Heart left ventricle (tissue), 16 donors: ENCODE measurements around the gene CNIH3. TPM values are rescaled to one million over a fixed set of nuclear protein-coding genes. Genes with fewer than 3 reads are reported as not detected.
"Not testable (repeated sequence)": the region's sequence is repeated elsewhere in the genome, so short reads cannot be mapped to it uniquely, and the experiment has no call there.

Experiments
- ATAC-seq, 4 donors: fragments of 200-7000 bp; cut with Tn5 transposase; one replicate each; pipeline ENCODE4 v1.9.1; 2020 to 2022; ENCODE audit warnings: moderate library complexity in 4 of 4, mild to moderate bottlenecking in 3 of 4, moderate number of reproducible peaks in 1 of 4
- DNase-seq, 5 donors: peaks; one replicate each; pipeline ENCODE4 v3.0.0-alpha.2; 2020
- H3K27ac ChIP-seq, 12 donors: fragments of 200-600 bp; sonication (generic) in 4 of 12; one replicate each; pipeline versions ENCODE4 v1.5.0 to v1.8.0; 2016 to 2022; ENCODE audit warnings: mild to moderate bottlenecking in 2 of 12
- H3K27me3 ChIP-seq, 9 donors: fragments of 200-600 bp; sonication (generic) in 2 of 9; one replicate each; pipeline versions ENCODE4 v1.5.1 to v1.8.0; 2016 to 2022; ENCODE audit warnings: mild to moderate bottlenecking in 3 of 9
- H3K36me3 ChIP-seq, 9 donors: fragments of 200-600 bp; sonication (generic) in 2 of 9; one replicate each; pipeline versions ENCODE4 v1.5.0 to v1.8.0; 2018 to 2022; ENCODE audit warnings: mild to moderate bottlenecking in 2 of 9
- H3K4me1 ChIP-seq, 12 donors: fragments of 200-600 bp; sonication (generic) in 4 of 12; one replicate each; pipeline versions ENCODE4 v1.5.0 to v1.8.0; 2016 to 2022; ENCODE audit warnings: mild to moderate bottlenecking in 3 of 12
- H3K4me3 ChIP-seq, 12 donors: fragments of 200-600 bp; sonication (generic) in 4 of 12; one replicate each; pipeline versions ENCODE4 v1.5.0 to v1.8.0; 2017 to 2022; ENCODE audit warnings: mild to moderate bottlenecking in 9 of 12, moderate library complexity in 4 of 12
- H3K9me3 ChIP-seq, 12 donors: fragments of 200-600 bp; sonication (generic) in 4 of 12; one replicate each; pipeline versions ENCODE4 v1.5.0 to v1.8.0; 2016 to 2022; ENCODE audit warnings: mild to moderate bottlenecking in 1 of 12
- CTCF ChIP-seq, 12 donors: fragments of 200-600 bp; sonication (generic) in 4 of 12; IDR thresholded peaks; one replicate each; pipeline versions ENCODE4 v1.5.0 to v1.8.0; 2018 to 2022; ENCODE audit warnings: antibody characterized with exemption in 12 of 12, mild to moderate bottlenecking in 5 of 12
- POLR2A ChIP-seq, 2 donors: fragments of 450-650 bp; IDR thresholded peaks; one replicate each; pipeline ENCODE4 v1.6.1; 2017; ENCODE audit warnings: antibody characterized with exemption in 2 of 2, mild to moderate bottlenecking in 2 of 2, moderate library complexity in 2 of 2
- WGBS, 4 donors: extraction: QIAGEN DNeasy Blood & Tissue Kit in 2 of 4; methylation state at CpG; one replicate each; pipeline versions ENCODE4 v1.1.5 to v1.1.7; 2013 to 2018; 5-methylcytosine and 5-hydroxymethylcytosine counted together
- intact Hi-C, 10 donors: fragments of 100-400 bp; cut with DNase I; formaldehyde crosslinking; loops; one replicate each; pipeline versions ENCODE4 v1.11.1 to v1.14.2; 2022
- polyA plus RNA-seq, 2 donors: library from polyadenylated mRNA; stranded (reverse); fragments of 200-250 nt; gene quantifications; one replicate each; pipeline ENCODE4 v1.2.3, GENCODE V29; 2013
- total RNA-seq, 9 donors: library from RNA; depleted of rRNA in 2 of 9; stranded (reverse); fragments of >200 nt in 2 of 9; fragmentation: NEBNext Ultra II Directional in 3 of 9; extraction: Animal tissue kit (Norgen Biotek cat#: 25700) in 3 of 9; gene quantifications; one replicate each; pipeline versions ENCODE4 v1.1.0 to v1.2.4, GENCODE V29; 2016 to 2023
- donor health status: ischemic (EF 13 %, LVEDD 7.1; RV severe dilation, severe dysfunction).
- donor health status: healthy with polysubstance abuse.
- donor health status: DM: no; HTN: yes; CAD: no.
- donor health status: DM: no; HTN: no; CAD: no.
- donor health status: ischemic (EF 25% LVEDD 6.9; RV normal size, moderate dysfunction).
- donor health status: ischemic (EF 25% LVEDD 5.7; RV mildly dilated, moderate dysfunction).
- donor health status: healthy.
- donor health status: DM: yes; HTN: yes; CAD: no.
- donor health status: ischemic (EF 35%, LVEDD 5.7; RV mildly dilated, moderate dysfunction).
- donor health status: nonischemic (EF 11% LVEDD 7.7; RV severe dilation, severe dysfunction).
- donor health status: DM: yes; HTN: yes; CAD: no.
- donor health status: PGD.
- donor health status: ischemic (EF 29% LVEDD 5.4; RV normal size, mild dysfunction).
- donor health status: nonischemic (EF 23%, LVEDD 6.1; RV moderate dilation, normal function).

Gene CNIH3
- total and polyA plus RNA-seq, 11 donors: 0.34 to 2.6 (median 0.62) TPM; not detected in 2

- Histone ChIP-seq H3K27me3 (no peaks in the 10 kb centered on the region), H3K4me3 (no peak overlapping the region), H3K9me3 (no peaks in the 10 kb centered on the region), H3K36me3 (no peaks in the 10 kb centered on the region), H3K27ac (no peak overlapping the region), H3K4me1 (no peaks in the 10 kb centered on the region)
- DNase-seq: no peak
- WGBS, 4 donors: 83 to 90% (median 84%) methylated on average over 8 of the region's 8 CpGs
- no peak for TF ChIP-seq CTCF (IDR thresholded peaks at IDR 0.05)
- TF ChIP-seq POLR2A (IDR thresholded peaks at IDR 0.05): no peak
- ATAC-seq: no peak
- intact Hi-C loops: no loop called here
Observed at GRCh38 chr1:224704107-224704735, 88.1 kb downstream of the CNIH3 start.

GRCh38 chr1:224705578-224705977, 89.5 kb downstream of the CNIH3 start:
- Histone ChIP-seq H3K9me3 (no peaks in the 10 kb centered on the region), H3K4me3 (no peak overlapping the region), H3K27ac (no peak overlapping the region), H3K36me3 (no peaks in the 10 kb centered on the region), H3K4me1 (no peaks in the 10 kb centered on the region), H3K27me3 (no peaks in the 10 kb centered on the region)
- TF ChIP-seq CTCF (IDR thresholded peaks at IDR 0.05): no peak
- no peak for TF ChIP-seq POLR2A (IDR thresholded peaks at IDR 0.05)
- 52 to 69% (median 64%) methylated on average over 3 of the region's 3 CpGs for WGBS, 4 donors
- no peak for DNase-seq
- intact Hi-C loops: no loop called here
- no peak for ATAC-seq

GRCh38 chr1:224707843-224708725, 92.0 kb downstream of the CNIH3 start:
- TF ChIP-seq CTCF (IDR thresholded peaks at IDR 0.05): no peak
- no peak for TF ChIP-seq POLR2A (IDR thresholded peaks at IDR 0.05)
- ATAC-seq (peak in 3 of 4 donors; percentile 13 to 70 (median 52)), DNase-seq (no peak)
- H3K27me3 ChIP-seq: no peaks in the 10 kb centered on the region
- no peaks in the 10 kb centered on the region for H3K9me3 ChIP-seq
- H3K36me3 ChIP-seq: no peaks in the 10 kb centered on the region
- H3K4me1 ChIP-seq: no peaks in the 10 kb centered on the region
- H3K27ac ChIP-seq: no peak overlapping the region
- WGBS, 4 donors: 61 to 72% (median 65%) methylated on average over 7 of the region's 7 CpGs
- no peak overlapping the region for H3K4me3 ChIP-seq
- intact Hi-C loops: no loop called here

- Histone ChIP-seq H3K27ac (no peak overlapping the region), H3K4me3 (no peak overlapping the region), H3K4me1 (no peaks in the 10 kb centered on the region), H3K9me3 (no peaks in the 10 kb centered on the region), H3K27me3 (no peaks in the 10 kb centered on the region), H3K36me3 (no peaks in the 10 kb centered on the region)
- no peak for TF ChIP-seq POLR2A (IDR thresholded peaks at IDR 0.05)
- TF ChIP-seq CTCF (IDR thresholded peaks at IDR 0.05): no peak
- ATAC-seq: no peak
- WGBS, 4 donors: 65 to 75% (median 73%) methylated on average over 3 of the region's 3 CpGs
- no peak for DNase-seq
- intact Hi-C loops: no loop called here
Observed at GRCh38 chr1:224710196-224710595, 94.1 kb downstream of the CNIH3 start.

GRCh38 chr1:224711231-224711756, 95.2 kb downstream of the CNIH3 start:
- H3K27ac ChIP-seq, ATAC-seq, H3K27me3 ChIP-seq, H3K9me3 ChIP-seq, intact Hi-C loops, DNase-seq, H3K4me1 ChIP-seq, H3K4me3 ChIP-seq, H3K36me3 ChIP-seq: not testable (repeated sequence)
- WGBS, 4 donors: 77 to 92% (median 79%) methylated on average over 4 of the region's 4 CpGs
